ENCODE measurements around the gene TMEM217.

The TMEM217 gene

DNA sequence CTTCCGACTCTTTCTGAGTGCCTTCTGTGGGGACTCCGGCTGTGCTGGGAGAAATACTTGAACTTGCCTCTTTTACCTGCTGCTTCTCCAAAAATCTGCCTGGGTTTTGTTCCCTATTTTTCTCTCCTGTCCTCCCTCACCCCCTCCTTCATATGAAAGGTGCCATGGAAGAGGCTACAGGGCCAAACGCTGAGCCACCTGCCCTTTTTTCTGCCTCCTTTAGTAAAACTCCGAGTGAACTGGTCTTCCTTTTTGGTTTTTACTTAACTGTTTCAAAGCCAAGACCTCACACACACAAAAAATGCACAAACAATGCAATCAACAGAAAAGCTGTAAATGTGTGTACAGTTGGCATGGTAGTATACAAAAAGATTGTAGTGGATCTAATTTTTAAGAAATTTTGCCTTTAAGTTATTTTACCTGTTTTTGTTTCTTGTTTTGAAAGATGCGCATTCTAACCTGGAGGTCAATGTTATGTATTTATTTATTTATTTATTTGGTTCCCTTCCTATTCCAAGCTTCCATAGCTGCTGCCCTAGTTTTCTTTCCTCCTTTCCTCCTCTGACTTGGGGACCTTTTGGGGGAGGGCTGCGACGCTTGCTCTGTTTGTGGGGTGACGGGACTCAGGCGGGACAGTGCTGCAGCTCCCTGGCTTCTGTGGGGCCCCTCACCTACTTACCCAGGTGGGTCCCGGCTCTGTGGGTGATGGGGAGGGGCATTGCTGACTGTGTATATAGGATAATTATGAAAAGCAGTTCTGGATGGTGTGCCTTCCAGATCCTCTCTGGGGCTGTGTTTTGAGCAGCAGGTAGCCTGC is 83.2 kb downstream of the TMEM217 start:
- in situ Hi-C loops (cut with HindIII; ENCODE audit: low pct_ligation_motif_present, low sequenced_read_pairs): no loop called here
- no peak overlapping the region for H3K4me3 ChIP-seq (ENCODE audit: low read depth, low read length)
- no peak for DNase-seq
- H3K27me3 ChIP-seq (replicated peaks): no peaks in the 10 kb centered on the region
- peaks cover 42% of the 10 kb centered on the region for H3K36me3 ChIP-seq (replicated peaks)
- no peak overlapping the region for H3K27ac ChIP-seq
- TF ChIP-seq, protein P1, sequence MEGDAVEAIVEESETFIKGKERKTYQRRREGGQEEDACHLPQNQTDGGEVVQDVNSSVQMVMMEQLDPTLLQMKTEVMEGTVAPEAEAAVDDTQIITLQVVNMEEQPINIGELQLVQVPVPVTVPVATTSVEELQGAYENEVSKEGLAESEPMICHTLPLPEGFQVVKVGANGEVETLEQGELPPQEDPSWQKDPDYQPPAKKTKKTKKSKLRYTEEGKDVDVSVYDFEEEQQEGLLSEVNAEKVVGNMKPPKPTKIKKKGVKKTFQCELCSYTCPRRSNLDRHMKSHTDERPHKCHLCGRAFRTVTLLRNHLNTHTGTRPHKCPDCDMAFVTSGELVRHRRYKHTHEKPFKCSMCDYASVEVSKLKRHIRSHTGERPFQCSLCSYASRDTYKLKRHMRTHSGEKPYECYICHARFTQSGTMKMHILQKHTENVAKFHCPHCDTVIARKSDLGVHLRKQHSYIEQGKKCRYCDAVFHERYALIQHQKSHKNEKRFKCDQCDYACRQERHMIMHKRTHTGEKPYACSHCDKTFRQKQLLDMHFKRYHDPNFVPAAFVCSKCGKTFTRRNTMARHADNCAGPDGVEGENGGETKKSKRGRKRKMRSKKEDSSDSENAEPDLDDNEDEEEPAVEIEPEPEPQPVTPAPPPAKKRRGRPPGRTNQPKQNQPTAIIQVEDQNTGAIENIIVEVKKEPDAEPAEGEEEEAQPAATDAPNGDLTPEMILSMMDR (IDR thresholded peaks at IDR 0.05; ENCODE audit: low read depth, low read length, missing control alignments): no peak

DNA sequence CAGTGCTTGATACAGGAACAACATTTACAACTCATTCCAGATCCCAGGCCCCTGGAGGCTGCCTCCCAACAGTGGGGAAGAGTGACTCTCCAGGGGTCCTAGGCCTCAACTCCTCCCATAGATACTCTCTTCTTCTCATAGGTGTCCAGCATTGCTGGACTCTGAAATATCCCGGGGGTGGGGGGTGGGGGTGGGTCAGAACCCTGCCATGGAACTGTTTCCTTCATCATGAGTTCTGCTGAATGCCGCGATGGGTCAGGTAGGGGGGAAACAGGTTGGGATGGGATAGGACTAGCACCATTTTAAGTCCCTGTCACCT is 83.8 kb downstream of the TMEM217 start:
- TF ChIP-seq, protein P1 (IDR thresholded peaks at IDR 0.05; ENCODE audit: low read depth, low read length, missing control alignments): no peak
- in situ Hi-C loops (cut with HindIII; ENCODE audit: low pct_ligation_motif_present, low sequenced_read_pairs): no loop called here
- Histone ChIP-seq H3K4me3 (ENCODE audit: low read depth, low read length) (no peak overlapping the region), H3K27ac (no peak overlapping the region), H3K27me3 (replicated peaks) (no peaks in the 10 kb centered on the region), H3K36me3 (replicated peaks) (peaks cover 42% of the 10 kb centered on the region)
- DNase-seq: no peak

DNA sequence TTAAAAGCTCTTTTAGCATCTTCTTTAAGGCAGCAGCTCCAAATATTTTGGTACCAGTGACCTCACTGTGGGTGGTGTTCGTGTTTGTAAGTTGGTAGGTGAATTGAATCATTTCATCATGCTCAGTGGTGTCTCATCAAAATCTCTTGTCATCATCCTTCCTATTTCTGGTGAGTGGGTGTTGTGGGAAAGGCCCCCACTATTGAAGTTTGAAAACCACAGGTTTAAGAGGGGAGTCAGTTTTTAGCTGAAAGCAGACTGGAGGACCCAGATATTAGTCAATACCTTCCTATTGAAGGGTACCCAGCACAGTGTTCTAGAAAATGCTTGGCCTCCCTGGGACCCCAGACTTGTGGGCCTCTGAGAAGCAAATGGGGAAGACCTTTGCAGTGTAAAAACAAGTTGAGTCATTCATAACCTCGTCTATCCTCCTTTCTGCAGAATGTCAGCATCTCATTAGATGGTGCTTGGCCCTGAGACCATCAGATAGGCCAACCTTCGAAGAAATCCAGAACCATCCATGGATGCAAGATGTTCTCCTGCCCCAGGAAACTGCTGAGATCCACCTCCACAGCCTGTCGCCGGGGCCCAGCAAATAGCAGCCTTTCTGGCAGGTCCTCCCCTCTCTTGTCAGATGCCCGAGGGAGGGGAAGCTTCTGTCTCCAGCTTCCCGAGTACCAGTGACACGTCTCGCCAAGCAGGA is 84.3 kb downstream of the TMEM217 start:
- Histone ChIP-seq H3K4me3 (ENCODE audit: low read depth, low read length) (no peak overlapping the region), H3K36me3 (replicated peaks) (peaks cover 42% of the 10 kb centered on the region), H3K27ac (no peak overlapping the region), H3K27me3 (replicated peaks) (no peaks in the 10 kb centered on the region)
- DNase-seq: no peak
- in situ Hi-C loops (cut with HindIII; ENCODE audit: low pct_ligation_motif_present, low sequenced_read_pairs): no loop called here
- TF ChIP-seq, protein P1 (IDR thresholded peaks at IDR 0.05; ENCODE audit: low read depth, low read length, missing control alignments): no peak

DNA sequence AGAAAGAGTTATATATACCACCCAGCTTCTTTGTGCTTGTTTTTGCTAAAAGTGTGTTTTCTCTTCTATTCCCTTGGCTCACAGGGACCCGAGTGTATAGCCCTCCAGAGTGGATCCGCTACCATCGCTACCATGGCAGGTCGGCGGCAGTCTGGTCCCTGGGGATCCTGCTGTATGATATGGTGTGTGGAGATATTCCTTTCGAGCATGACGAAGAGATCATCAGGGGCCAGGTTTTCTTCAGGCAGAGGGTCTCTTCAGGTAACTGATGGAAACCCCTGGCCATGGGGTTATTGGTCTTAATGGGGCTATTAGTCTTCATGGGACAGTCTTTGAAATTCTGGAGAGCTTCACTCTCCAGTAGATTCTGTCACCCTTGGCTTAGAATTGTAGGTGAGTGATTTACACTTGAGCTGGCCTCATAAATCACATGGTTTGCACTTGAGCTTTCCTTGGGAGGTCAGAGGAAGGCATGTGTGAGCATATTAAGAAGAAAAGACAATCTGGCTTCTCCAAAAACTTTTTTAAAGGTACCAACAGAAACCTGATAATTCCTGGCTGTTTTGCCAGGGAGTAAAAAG is 84.9 kb downstream of the TMEM217 start:
- TF ChIP-seq, protein P1 (IDR thresholded peaks at IDR 0.05; ENCODE audit: low read depth, low read length, missing control alignments): no peak
- no peaks in the 10 kb centered on the region for H3K27me3 ChIP-seq (replicated peaks)
- no peak for DNase-seq
- peaks cover 42% of the 10 kb centered on the region for H3K36me3 ChIP-seq (replicated peaks)
- in situ Hi-C loops (cut with HindIII; ENCODE audit: low pct_ligation_motif_present, low sequenced_read_pairs): no loop called here
- no peak overlapping the region for H3K27ac ChIP-seq
- H3K4me3 ChIP-seq (ENCODE audit: low read depth, low read length): no peak overlapping the region

DNA sequence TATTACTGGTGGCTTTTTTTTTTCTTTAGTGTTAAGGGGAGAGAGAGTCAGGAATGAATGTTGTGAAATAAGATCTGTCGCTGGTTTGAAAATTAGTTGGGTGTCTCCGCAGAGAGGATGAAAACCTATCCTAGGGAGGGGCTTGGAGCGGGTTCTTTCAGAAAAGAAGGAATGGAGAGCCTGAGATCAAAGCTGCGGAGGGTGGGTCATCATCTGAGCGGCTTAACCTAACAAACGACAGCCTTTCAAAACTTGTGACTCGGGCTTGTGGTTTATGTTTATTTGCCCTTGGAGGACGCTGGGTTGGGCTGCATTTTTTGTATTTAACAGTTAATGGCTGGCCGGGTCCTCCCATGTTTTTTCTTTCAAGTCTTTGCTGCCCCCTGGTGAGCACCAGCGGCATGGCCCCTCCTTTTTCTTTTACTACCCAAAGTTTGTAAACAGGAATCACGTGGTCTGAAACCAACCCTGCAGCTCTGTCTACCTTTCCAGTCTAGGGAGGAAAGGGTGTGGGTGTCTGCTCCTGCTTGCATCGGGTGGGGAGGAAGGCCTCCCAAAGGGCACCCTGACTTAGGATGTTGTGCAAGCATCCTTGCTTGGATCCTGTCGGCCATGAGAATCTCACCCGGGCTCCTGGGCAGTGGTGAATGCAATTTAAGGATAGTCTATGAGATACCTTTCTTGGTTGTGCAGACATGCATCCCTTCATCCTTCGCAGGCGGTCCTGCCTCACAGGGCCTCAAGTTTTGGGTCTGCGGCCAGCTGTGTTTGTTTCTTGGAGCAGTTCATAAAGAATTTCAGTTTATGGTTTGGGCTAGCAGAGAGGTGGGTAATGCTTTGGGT is 85.8 kb downstream of the TMEM217 start:
- H3K27ac ChIP-seq: peak overlapping the region; percentile 96
- in situ Hi-C loops (cut with HindIII; ENCODE audit: low pct_ligation_motif_present, low sequenced_read_pairs): no loop called here
- TF ChIP-seq, protein P1 (IDR thresholded peaks at IDR 0.05; ENCODE audit: low read depth, low read length, missing control alignments): peak; percentile 93
- no peaks in the 10 kb centered on the region for H3K27me3 ChIP-seq (replicated peaks)
- H3K36me3 ChIP-seq (replicated peaks): peaks cover 42% of the 10 kb centered on the region
- H3K4me3 ChIP-seq (ENCODE audit: low read depth, low read length): peak overlapping the region; percentile 93
- peak; percentile 92 for DNase-seq
